Neural progenitor cell (in vitro differentiated cells): ENCODE results near the gene CHRNA5. TPM values are rescaled to one million over a fixed set of nuclear protein-coding genes. Genes with fewer than 3 reads are reported as not detected.

Source experiments
- DNase-seq: peaks from one replicate; pipeline ENCODE4 v3.0.0-alpha.2; 2016; ENCODE audit warnings: low spot score
- H2AFZ ChIP-seq: fragments of 200-600 bp; sonication (generic); replicated peaks from 2 replicates; pipeline ENCODE4 v1.6.1; 2016; ENCODE audit warnings: antibody characterized with exemption
- H3F3A ChIP-seq: fragments of 200-600 bp; sonication (generic); 2 replicates; pipeline ENCODE4 v1.6.1; 2016; ENCODE audit warnings: antibody characterized with exemption, low read depth
- H3K27ac ChIP-seq: fragments of 200-600 bp; sonication (generic); 2 replicates; pipeline ENCODE4 v1.5.1; 2016; ENCODE audit warnings: mild to moderate bottlenecking
- H3K27me3 ChIP-seq: fragments of 200-600 bp; sonication (generic); 2 replicates; pipeline ENCODE4 v1.6.1; 2016; ENCODE audit warnings: mild to moderate bottlenecking, moderate library complexity
- H3K36me3 ChIP-seq: fragments of 200-600 bp; sonication (generic); 2 replicates; pipeline ENCODE4 v1.5.1; 2016
- H3K4me1 ChIP-seq: fragments of 200-600 bp; sonication (generic); 2 replicates; pipeline ENCODE4 v1.6.1; 2016; ENCODE audit warnings: mixed run types
- H3K4me2 ChIP-seq: fragments of 200-600 bp; sonication (generic); 2 replicates; pipeline ENCODE4 v1.6.1; 2016
- H3K4me3 ChIP-seq: fragments of 200-600 bp; sonication (generic); 2 replicates; pipeline ENCODE4 v1.5.1; 2016
- H3K79me2 ChIP-seq: fragments of 200-600 bp; sonication (generic); 2 replicates; pipeline ENCODE4 v1.6.1; 2016; ENCODE audit warnings: low read depth
- H3K9ac ChIP-seq: fragments of 200-600 bp; sonication (generic); 2 replicates; pipeline ENCODE4 v1.6.1; 2016
- H3K9me3 ChIP-seq: fragments of 200-600 bp; sonication (generic); 2 replicates; pipeline ENCODE4 v1.5.1; 2016; ENCODE audit warnings: low read depth
- H4K20me1 ChIP-seq: fragments of 200-600 bp; sonication (generic); 2 replicates; pipeline ENCODE4 v1.6.1; 2016; ENCODE audit warnings: low read depth
- H3K27ac Mint-ChIP-seq: 3 replicates; pipeline ENCODE4 v1.8.0; 2021; ENCODE audit warnings: mixed read lengths
- H3K27me3 Mint-ChIP-seq: 2 replicates; pipeline ENCODE4 v1.8.0; 2022; ENCODE audit warnings: low read depth, mild to moderate bottlenecking, inconsistent platforms, moderate library complexity, mixed read lengths; ENCODE audit not compliant: insufficient read depth
- H3K36me3 Mint-ChIP-seq: 3 replicates; pipeline ENCODE4 v1.8.0; 2021; ENCODE audit warnings: mixed read lengths
- H3K4me1 Mint-ChIP-seq: 3 replicates; pipeline ENCODE4 v1.8.0; 2021; ENCODE audit warnings: mixed read lengths
- H3K4me3 Mint-ChIP-seq: 3 replicates; pipeline ENCODE4 v1.8.0; 2021; ENCODE audit warnings: mild to moderate bottlenecking, moderate library complexity, mixed read lengths
- H3K9me3 Mint-ChIP-seq: 3 replicates; pipeline ENCODE4 v1.8.0; 2020; ENCODE audit warnings: mixed read lengths
- CTCF ChIP-seq: fragments of 200-600 bp; sonication (generic); IDR thresholded peaks from 2 replicates; pipeline ENCODE4 v1.5.1; 2017; ENCODE audit warnings: antibody characterized with exemption, mild to moderate bottlenecking
- EZH2 ChIP-seq: fragments of 200-600 bp; sonication (generic); IDR thresholded peaks from 2 replicates; pipeline ENCODE4 v1.6.1; 2017; ENCODE audit warnings: antibody characterized with exemption, mild to moderate bottlenecking, moderate library complexity
- EZH2phosphoT487 ChIP-seq: fragments of 200-600 bp; sonication (generic); IDR thresholded peaks from 2 replicates; pipeline ENCODE4 v1.6.1; 2017; ENCODE audit warnings: antibody characterized with exemption
- total RNA-seq: library from RNA; depleted of rRNA; stranded (reverse); fragments of >200 nt; gene quantifications from 2 replicates; pipeline ENCODE4 v1.2.3, GENCODE V29; 2015; ENCODE audit warnings: low replicate concordance

The CHRNA5 gene
- total RNA-seq, 1 donor from 2014 or later, result 46.9 TPM

GRCh38 chr15:78626381-78626995, 61.2 kb downstream of the CHRNA5 start:
- Histone ChIP-seq H3K4me3 (no peak overlapping the region), H3K27me3 (peaks cover 25% of the 10 kb centered on the region), H3F3A (no peaks in the 10 kb centered on the region), H2AFZ (no peak overlapping the region), H3K9ac (no peak overlapping the region), H3K27ac (no peak overlapping the region), H3K79me2 (no peaks in the 10 kb centered on the region), H3K9me3 (no peaks in the 10 kb centered on the region), H3K36me3 (no peaks in the 10 kb centered on the region), H3K4me1 (no peaks in the 10 kb centered on the region), H4K20me1 (no peaks in the 10 kb centered on the region), H3K4me2 (no peak overlapping the region)
- no peak for TF ChIP-seq EZH2phosphoT487
- TF ChIP-seq CTCF, result no peak
- TF ChIP-seq EZH2, result no peak
- Mint-ChIP-seq H3K27me3 (peaks cover 26% of the 10 kb centered on the region), H3K4me1 (peaks cover 11% of the 10 kb centered on the region), H3K27ac (no peak overlapping the region), H3K9me3 (peaks cover 5% of the 10 kb centered on the region), H3K36me3 (no peaks in the 10 kb centered on the region), H3K4me3 (no peak overlapping the region)
- no peak for DNase-seq

- no peaks in the 10 kb centered on the region for H3F3A ChIP-seq
- TF ChIP-seq CTCF (no peak), EZH2 (no peak), EZH2phosphoT487 (no peak)
- Mint-ChIP-seq H3K9me3 (peaks cover 5% of the 10 kb centered on the region), H3K27ac (no peak overlapping the region), H3K4me3 (no peak overlapping the region), H3K27me3 (peaks cover 21% of the 10 kb centered on the region), H3K36me3 (no peaks in the 10 kb centered on the region), H3K4me1 (peaks cover 11% of the 10 kb centered on the region)
- no peaks in the 10 kb centered on the region for H4K20me1 ChIP-seq
- H3K27ac ChIP-seq, result no peak overlapping the region
- no peaks in the 10 kb centered on the region for H3K79me2 ChIP-seq
- H3K27me3 ChIP-seq, result peaks cover 17% of the 10 kb centered on the region
- no peaks in the 10 kb centered on the region for H3K9me3 ChIP-seq
- no peak for DNase-seq
- H3K4me2 ChIP-seq, result no peak overlapping the region
- no peaks in the 10 kb centered on the region for H3K4me1 ChIP-seq
- H3K4me3 ChIP-seq, result no peak overlapping the region
- H3K36me3 ChIP-seq, result no peaks in the 10 kb centered on the region
- H2AFZ ChIP-seq, result no peak overlapping the region
- no peak overlapping the region for H3K9ac ChIP-seq
These were observed 62.0 kb downstream of the CHRNA5 start for GRCh38 chr15:78627348-78627747.

- H3K9me3 Mint-ChIP-seq, result peaks cover 10% of the 10 kb centered on the region
These were observed 62.9 kb downstream of the CHRNA5 start for GRCh38 chr15:78628227-78628626.

More at GRCh38 chr15:78628227-78628626, 62.9 kb downstream of the CHRNA5 start:
- peaks cover 11% of the 10 kb centered on the region for H3K4me1 Mint-ChIP-seq
- H3K4me2 ChIP-seq, result no peak overlapping the region
- H3K79me2 ChIP-seq, result no peaks in the 10 kb centered on the region
- no peaks in the 10 kb centered on the region for H3F3A ChIP-seq
- no peak overlapping the region for H3K27ac Mint-ChIP-seq
- H3K4me3 ChIP-seq, result no peak overlapping the region
- H2AFZ ChIP-seq, result no peak overlapping the region
- peaks cover 20% of the 10 kb centered on the region for H3K27me3 Mint-ChIP-seq
- H3K27ac ChIP-seq, result no peak overlapping the region
- H3K4me3 Mint-ChIP-seq, result no peak overlapping the region
- H3K27me3 ChIP-seq, result peaks cover 8% of the 10 kb centered on the region
- H3K9me3 ChIP-seq, result no peaks in the 10 kb centered on the region
- H3K36me3 Mint-ChIP-seq, result no peaks in the 10 kb centered on the region
- TF ChIP-seq EZH2, result no peak
- no peak for TF ChIP-seq CTCF
- no peak for TF ChIP-seq EZH2phosphoT487
- H3K4me1 ChIP-seq, result no peaks in the 10 kb centered on the region
- H3K9ac ChIP-seq, result no peak overlapping the region
- H3K36me3 ChIP-seq, result no peaks in the 10 kb centered on the region
- H4K20me1 ChIP-seq, result no peaks in the 10 kb centered on the region
- no peak for DNase-seq
